ENCODE results near the gene PRXL2C.
A peak's percentile ranks its signal among the peaks of the same experiment; 100 is the strongest.
"Not testable (repeated sequence)": the region's sequence is repeated elsewhere in the genome, so short reads cannot be mapped to it uniquely, and the experiment has no call there.

PRXL2C gene

DNA sequence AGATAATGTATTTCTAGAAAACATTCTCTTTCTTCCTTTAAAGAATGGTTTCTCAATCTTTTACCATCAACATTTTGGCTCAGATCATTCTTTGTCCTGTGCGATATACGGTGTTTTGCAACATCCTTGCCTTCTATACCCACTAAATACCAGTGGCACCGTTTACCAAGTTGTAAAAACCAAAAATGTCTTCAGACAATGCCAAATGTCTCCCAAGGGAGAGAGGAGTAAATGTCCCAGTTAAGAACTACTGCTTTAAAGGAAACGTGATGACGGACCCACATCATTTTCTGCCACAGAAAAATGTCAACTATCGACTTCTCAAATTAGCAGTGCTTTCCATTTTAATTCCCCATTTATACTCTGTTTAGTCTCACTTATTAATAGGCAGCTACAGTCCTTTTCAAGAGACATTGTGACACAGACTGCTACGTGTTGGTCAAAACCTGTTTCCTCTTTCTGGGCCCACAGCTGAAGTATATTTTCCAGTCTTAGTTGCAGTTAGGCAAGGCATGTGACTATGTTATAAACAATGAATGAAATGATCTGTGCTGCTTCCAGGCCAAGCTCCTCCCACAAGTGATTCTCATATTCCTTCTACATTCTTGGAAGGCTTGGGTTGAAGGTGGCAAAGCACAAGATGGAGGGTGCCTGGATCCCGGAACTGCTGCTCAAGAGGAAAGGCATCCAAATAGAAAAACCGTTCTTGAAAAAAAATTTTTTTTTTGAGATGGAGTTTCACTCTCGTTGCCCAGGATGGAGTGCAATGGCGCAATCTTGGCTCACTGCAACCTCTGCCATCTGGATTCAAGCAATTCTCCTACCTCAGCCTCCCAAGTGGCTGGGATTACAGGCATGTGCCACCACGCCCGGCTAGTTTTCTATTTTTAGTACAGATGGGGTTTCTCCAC is 8.8 kb downstream of the PRXL2C start:
- no peak for DNase-seq

DNA sequence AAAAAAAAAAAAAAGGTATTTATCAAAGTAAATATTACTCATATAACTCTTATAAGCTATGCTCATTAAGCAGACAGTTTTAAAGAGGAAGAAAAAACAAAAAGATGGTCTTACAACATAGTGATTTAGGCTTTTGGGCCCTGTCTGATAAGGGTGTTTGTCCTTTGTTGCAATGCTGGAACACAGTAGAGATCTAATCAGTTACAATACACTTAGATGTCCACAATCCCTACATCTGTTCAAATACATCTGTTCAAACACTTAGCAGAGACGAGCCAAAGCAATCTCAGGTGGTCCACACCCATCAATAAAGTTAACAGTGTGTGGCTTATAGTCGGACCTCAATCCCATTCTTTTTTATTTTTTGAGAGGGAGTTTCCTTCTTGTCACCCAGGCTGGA is 11.0 kb downstream of the PRXL2C start:
- no peak for DNase-seq

DNA sequence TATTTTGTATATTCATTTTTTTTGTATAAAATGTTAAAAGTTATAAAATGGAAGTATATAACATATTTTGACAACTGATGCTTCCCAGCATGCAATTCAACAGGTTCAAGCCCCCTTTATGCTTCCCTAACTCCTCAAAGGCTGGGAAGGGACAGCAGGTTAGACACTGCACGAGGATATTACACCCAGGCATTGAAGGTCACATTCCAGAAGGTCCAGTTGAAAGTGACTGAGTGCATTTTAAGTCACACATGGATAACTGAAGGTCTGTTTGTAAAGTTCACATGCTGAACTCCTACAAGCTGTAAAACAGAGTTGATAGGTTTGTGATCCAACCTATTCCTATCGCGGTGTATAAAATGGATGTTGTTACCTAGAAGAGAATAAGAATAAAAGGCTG is 13.6 kb downstream of the PRXL2C start:
- DNase-seq = no peak

DNA sequence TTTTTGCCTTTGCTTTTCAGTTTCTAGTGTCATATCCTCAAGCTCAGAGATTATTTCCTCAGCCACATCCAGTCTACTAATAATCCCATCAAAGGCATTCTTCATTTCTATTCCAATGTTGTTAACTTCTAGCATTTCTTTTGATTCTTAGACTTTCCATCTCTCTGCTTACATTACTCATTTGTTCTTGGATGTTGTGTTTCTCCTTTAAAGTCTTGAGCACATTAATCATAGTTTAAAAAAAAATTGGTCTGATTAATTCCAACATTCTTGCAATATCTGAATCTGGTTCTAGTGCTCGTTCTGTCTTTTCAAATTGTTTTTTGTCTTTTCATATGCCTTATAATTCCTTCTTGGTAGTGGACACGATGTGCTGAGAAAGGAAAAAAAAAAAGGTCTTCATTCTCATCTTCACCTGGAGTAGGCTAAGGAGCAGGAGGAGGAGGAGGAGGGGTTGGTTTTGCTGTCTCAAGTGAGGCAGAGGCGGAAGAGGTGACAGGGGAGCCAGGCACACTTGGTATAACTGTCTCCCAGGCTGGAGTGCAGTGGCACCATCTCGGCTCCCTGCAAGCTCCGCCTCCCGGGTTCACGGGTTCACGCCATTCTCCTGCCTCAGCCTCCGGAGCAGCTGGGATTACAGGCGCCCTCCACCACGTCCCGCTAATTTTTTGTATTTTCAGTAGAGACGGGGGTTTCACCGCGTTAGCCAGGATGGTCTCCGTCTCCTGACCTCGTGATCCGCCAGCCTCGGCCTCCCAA is 16.3 kb downstream of the PRXL2C start:
- no peak for DNase-seq

DNA sequence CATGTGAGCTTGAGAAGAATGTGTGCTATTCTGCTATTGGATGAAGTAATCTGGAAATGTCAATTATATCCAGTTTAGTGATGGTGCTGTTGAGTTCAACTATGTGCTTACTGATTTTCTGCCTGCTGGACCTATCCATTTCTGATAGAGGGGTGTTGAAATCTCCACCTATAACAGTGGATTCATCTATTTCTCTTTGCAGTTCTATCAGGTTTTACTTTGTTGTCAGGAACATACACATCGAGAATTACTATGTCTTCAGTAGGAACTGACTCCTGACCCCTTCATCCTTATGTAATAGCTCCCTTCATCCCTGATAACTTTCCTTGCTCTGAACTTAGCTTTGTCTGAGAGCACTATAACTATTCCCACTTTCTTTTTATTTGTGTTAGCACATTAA is 18.7 kb downstream of the PRXL2C start:
- DNase-seq = no peak

DNA sequence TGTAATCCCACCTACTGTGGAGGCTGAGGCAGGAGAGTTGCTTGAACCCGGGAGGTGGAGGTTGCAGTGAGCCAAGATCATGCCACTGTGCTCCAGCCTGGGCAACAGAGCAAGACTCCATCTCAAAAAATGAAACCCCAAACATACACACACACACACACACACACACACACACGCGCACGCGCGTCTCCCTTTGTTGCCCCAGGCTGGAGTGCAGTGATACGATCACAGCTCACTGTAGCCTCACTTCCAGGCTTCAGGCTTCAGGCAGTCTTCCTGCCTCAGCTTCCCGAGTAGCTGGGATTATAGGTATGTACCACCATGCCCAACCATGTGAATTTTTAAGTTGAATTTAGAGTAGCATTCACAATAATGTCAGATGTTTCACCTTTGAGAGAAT is 21.5 kb downstream of the PRXL2C start:
- not testable (repeated sequence) for DNase-seq

DNA sequence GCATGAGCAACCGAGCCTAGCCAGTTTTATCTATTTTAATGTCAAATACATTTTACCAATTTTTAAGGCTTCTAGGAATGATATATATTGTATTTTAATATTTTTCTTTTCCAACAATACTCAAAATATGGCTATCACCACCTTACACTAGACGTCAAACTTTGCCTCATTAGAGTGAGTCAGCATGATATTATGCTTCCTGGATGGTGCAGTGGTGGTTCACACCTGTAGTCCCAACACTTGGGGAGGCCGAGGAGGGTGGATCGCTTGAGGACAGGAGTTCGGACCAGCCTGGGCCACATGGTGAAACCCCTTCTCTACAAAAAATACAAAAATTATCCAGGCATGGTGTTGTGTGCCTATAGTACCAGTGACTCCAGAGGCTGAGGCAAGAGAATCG is 28.2 kb downstream of the PRXL2C start:
- no peak for DNase-seq

DNA sequence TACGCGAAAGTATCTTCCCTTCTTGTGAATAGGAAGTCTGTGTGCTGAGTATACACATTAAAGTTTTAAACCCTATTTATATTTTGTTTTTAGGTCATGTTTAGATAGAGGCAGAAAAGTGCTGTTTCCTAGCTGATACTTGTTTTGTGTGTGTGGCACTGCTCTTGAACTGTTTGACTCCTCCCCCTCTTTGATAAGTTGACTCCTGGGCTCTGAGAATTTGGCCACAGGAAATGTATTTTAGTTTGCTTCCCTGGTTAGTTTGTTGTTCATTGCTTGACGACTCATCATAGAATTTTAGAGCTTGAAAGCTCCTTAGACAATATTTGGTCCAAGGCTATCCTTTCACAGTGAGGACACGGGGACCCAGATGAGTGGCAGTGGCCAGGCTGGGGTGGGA is 33.5 kb downstream of the PRXL2C start:
- no peak for DNase-seq

DNA sequence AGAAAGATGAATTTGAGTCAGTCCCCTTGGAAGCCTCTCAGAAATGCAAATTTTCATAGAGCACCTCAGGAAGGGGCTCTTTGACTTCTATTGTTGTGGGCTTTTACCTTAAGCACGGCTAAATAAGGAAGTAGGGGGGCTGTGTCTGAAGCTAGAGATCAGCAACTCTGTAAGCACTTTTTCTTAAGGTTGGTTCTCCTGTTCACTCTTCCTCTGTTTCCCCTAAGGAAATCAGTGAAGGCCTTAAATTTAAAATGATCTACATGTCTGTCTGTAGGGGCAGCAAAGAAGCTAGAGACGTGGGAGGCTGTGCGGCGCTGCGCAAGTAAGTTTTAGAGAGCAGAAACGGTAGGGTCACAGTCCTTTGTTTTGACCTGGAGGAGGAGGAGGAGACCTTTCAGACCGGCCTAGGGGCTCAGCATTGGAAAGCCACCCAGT is 34.3 kb downstream of the PRXL2C start:
- peak; percentile 14 for DNase-seq

DNA sequence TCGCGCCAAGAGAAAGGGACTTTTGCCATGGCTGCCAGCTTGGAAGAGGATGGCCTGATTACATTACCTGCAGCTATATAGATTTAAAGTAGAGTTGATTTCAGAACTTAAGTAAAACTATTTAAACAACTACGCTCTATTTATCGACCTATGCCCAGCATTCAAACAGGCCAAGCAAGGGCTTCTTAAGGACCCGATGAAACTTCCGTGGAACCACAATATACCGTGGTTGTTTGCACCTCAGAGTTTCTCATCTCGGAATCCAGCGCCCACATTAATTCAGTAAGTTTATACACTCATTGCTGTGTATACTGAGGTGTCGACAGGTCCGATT is 35.0 kb downstream of the PRXL2C start:
- DNase-seq = no peak

DNA sequence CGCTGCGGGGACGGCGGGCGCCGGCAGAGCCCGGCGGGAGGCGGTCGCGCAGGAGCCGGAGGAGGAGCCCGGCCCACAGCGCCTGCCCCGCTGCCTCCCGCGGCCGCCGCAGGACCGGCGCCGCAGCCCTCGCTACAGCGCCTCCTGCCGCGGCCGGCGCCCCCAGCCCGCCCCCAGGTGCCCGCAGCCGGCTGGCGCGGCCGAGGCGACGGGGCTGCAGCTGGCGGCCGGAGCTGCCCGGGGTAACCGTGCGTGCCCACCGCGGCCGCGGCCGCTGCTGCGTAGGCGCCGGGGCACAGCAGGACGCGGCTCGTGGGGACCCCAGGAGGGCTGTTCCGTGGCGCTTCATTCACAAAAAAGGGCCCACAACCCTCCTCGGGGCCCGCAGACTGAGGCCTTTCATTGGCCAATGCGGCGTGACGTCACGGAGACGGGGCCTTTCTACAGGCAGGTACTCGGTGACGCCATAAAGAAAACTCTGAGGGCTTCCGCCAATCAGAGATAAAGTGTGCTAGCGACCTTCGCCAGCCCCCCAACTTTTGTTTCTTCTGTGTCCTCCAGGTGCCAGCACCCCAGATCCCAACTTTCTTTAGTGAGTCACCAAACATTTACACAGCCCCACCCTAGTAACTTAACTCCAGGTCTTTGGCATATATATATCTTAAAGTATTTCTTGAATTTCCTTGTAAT is 35.5 kb downstream of the PRXL2C start, which contains the start of gene CDC14B:
TSS of gene CDC14B (minus strand) at position 353 of the 690 bp plus-strand sequence. CDS start 465 bp downstream, outside the sequence.
- DNase-seq = peak; percentile 81

DNA sequence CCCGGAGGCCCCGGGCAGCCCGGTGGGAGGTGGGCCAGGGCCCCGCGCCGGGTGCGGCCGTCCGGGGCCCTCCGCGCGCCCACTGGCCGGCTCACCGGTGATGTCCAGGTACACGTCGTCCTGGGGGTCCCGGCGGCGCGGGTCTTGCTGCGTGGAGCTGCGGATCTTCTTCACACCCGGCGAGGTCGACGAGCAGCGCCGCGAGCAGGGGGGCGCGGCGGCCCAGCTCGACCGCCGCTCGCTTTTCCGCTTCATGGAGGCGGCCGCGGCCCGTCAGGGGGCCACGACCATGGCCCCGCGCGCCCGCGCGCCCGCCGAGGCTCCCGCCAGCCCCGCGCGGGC is 36.0 kb downstream of the PRXL2C start:
- peak; percentile 38 for DNase-seq

DNA sequence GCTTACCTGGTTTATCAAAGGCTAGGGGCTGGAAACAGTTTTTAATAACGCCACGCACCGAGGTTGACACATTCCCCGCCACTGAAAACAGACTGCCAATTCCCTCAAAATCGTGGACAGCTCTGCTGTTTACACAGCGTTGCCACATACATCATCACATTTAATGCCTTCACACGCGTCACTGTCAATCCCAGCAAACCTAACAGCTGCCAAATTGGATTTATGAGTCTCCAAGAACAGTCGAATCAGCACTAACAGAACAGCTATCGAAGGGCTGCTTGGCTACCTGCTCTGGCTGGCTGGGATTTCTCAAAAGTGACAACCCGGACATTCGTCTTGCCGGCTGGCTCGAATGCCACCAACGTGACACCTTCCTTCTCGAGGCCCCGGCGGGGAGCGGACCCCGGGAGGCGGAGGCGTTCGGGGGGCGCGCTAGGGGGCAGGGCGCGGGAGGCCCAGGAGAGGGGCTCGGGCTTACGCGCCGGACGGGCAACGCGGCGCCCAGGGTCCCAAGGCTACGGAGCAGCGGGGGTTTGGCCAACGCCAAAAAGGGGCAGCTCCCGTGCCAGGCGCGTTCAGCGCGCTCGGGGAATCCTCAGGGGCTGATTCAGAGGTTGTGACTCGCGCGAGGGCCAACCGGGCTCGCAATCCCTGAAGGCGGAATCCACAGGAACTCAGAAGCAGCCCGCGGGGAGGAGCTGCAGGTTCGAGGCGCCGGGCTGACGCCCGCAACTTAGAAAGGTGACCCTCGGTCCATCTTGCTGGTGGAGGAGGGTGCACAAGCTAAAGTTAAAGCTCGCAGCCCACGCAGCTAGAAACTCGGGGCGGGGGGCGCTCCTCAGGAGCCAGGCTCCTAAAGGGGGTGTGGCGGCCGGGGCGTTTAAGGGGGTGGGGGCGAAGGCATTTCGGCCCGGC is 36.7 kb downstream of the PRXL2C start:
- peak; percentile 67 for DNase-seq

DNA sequence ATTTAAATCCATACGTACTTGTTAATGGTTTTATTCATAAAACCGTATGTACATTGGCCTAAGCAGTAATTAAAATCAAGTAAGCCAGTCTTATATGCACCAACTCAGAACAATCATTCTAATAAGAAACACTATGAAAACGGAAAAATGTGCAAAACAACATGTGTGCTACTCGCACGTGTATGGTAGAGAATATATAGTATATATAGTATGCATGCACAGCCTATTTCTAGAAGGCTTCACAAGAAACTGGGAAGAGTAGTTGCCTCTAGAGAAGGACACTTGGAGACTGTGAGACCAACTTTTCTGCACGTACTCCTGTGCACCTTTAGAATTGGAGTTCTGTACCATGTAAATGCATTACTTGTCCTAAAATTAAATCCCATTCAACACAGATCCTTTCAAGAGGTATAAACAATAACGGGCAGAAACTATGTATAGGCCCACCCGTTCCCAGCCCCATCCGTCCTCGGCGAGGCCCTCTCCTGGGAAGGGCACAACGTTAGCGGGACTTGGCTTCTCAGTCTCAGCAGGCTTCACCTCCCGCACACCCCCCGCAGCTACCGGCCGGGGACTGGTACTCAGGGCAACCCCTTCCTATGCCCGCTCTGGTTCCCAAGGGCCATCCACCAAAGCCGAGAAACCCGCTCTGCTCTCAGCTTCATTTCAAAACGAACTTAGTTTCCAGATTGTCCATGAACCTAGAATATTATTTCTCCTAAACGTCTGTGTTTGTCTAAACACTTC is 37.5 kb downstream of the PRXL2C start:
- peak; percentile 63 for DNase-seq

DNA sequence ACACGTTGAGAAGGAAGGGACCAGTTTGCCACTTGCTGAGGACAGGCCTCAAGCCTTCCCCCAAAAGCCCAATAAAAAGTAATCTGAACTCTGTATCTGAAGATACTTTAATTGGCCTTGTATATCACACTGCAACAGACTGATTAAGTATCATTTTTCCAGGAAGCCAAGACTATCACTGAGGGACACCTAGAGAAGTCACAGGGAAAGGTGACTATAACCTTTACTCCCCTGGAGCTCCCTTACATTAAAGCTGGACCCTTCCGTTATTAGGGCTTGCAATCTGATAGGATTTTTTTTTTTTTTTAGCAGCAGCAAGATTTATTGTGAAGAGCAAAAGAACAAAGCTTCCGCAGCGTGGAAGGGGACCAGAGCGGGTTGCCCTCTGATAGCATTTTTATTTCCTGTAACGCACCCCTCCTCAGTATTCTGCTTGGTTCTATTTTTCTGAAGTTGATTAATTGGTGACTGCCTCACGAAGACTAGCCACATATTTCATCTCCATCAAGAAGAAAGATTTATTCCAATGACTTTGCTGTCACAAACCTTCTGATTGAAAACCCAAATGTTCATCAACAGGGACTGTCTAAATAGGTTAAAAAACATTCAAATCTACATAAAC is 38.2 kb downstream of the PRXL2C start:
- DNase-seq = peak; percentile 4

DNA sequence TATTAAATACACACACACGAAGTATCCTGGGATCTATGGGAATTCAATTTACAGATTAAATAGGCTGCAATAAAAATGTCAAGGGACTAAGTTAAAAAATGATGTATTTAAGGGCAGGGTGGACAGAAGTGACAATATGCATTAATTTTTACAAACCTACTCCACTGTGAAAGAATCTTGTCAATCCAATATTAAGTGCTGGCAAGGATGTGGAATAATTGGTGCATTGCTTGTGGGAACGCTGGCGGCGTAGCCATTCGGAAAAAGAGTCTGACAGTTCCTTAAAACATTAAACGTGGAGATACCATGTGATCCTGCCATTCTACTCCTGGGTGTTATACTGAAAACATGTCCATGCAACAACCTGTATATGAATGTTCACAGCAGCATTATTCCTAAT is 39.7 kb downstream of the PRXL2C start:
- DNase-seq = peak; percentile 62

DNA sequence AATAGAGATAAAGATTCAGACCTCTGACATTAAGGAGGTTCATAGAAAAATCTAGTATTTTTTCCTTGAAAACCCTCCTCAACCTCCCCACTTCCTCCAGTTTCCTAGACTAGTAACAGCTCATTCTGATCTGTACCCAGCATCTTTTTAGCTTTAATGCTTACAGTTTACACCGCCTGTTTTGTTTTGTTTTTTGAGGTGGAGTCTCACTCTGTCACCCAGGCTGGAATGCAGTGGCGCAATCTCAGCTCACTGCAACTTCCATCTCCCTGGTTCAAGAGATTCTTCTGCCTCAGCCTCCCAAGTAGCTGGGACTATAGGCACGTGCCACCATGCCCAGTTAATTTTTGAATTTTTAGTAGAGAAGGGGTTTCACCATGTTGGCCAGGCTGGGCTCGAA is 40.5 kb downstream of the PRXL2C start:
- not testable (repeated sequence) for DNase-seq

DNA sequence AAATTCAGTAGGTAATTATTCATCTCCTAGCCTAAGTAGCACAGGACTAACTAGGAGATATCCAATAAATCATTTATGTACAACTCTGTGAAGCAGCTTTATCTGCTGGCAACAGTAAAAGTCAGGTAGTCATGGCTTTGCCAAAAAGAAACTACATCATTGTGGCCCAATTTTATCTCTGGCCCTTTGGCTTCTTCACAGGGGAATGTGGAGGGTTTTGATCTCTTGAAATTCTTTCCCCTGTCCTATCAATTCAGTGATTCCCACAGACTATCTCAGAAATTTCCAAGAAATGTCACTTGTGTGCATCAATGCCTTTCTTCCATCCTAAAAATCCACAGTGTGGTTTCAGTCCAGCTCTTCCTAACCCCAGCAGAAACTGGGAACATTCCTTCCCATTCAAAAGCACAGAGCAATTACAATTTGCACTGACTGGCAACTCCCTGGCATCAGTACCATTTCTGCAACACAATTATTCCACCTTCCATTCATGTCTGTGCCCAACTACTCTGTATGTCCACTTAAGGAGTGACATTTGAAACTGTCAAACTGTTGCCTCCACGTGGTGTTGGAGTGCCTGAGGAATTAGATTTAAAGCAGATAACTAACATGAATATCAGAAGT is 42.0 kb downstream of the PRXL2C start:
- peak; percentile 8 for DNase-seq

DNA sequence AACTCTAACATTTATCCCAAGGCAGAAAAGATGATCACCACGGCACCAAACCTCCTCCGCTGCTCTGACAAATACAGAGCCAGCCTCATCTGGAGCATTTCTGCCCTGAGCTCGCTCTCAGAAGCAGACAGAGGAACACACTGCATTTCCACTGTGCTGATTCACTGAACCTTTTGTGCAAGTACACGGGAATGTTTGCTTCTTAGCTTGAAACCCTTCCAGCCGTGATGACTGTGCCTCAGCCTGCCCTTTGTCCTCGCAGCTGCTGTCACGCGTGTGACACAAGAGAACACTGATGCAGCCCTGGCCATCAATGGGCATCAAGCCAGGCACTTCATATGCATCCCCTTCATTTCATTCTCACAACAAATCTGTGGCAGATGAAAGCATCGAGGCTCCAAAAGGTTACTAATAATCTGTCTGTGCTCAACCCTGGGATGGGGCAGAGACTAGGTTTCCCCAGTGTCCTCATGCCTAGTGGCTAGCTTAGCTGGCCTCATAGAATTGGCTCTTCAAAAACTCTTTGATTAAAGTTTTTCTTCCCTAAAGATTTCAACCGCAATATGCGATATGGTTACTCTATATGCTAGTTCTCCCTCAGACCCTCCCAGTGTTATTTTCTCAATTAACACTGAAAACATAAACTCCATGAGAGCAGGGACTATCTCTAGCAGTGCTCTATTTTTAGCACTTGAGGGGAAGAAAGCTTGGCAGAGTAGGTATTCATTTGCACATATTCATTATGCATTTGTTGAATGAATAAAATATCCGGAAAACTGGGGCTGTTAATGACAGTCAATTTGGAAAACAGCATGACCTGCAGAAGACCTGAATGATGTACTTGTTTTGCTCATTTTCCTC is 42.8 kb downstream of the PRXL2C start:
- peak; percentile 75 for DNase-seq

DNA sequence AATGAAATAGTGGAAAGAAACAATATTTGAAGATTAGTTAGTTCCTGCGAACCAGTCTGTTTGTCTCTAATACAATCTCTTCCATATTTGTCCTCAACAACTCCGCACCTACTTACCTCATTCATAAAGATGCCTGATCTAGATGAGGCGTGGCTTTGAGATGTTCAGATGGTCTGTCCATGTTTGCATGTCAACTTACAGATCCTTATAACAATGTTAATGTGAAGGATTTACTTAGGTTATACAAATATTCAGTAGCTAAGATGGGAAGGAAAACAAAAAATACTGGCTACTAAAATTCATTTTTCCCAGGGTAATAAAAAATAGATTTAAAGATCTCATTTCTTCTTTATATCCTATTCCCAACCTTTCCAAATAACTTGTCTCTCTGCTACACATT is 43.8 kb downstream of the PRXL2C start:
- no peak for DNase-seq
